ENCODE results near the gene UNC45B.
"Not testable (repeated sequence)": the region's sequence is repeated elsewhere in the genome, so short reads cannot be mapped to it uniquely, and the experiment has no call there.

Gene UNC45B

GRCh38 chr17:35151080-35151479 lies 3.5 kb downstream of the UNC45B start:
- H3K27me3 ChIP-seq (ENCODE audit: insufficient read depth, poor library complexity, severe bottlenecking); H3K27ac ChIP-seq (replicated peaks); DNase-seq (ENCODE audit: low read depth in 1 of 2, low spot score in 1 of 2); H3K4me3 ChIP-seq (replicated peaks; ENCODE audit: insufficient read depth, low read length): not testable (repeated sequence)

GRCh38 chr17:35152421-35153140 lies 5.0 kb downstream of the UNC45B start:
- H3K4me3 ChIP-seq (replicated peaks; ENCODE audit: insufficient read depth, low read length): no peak overlapping the region
- no peak overlapping the region for H3K27ac ChIP-seq (replicated peaks)
- H3K27me3 ChIP-seq (ENCODE audit: insufficient read depth, poor library complexity, severe bottlenecking): no peaks in the 10 kb centered on the region
- no peak for DNase-seq (ENCODE audit: low read depth in 1 of 2, low spot score in 1 of 2)
- TF ChIP-seq SPI1 (IDR thresholded peaks at IDR 0.05; ENCODE audit: borderline replicate concordance, low read depth) (no peak), CTCF (IDR thresholded peaks at IDR 0.05; ENCODE audit: insufficient read depth, low read length) (no peak), GABPA (IDR thresholded peaks at IDR 0.05; ENCODE audit: low read depth) (no peak), POLR2AphosphoS5 (IDR thresholded peaks at IDR 0.05; ENCODE audit: low read depth) (no peak), REST (IDR thresholded peaks at IDR 0.05; ENCODE audit: insufficient replicate concordance, low read depth) (no peak)

- Histone ChIP-seq H3K4me3 (replicated peaks; ENCODE audit: insufficient read depth, low read length) (no peak overlapping the region), H3K27me3 (ENCODE audit: insufficient read depth, poor library complexity, severe bottlenecking) (no peaks in the 10 kb centered on the region), H3K27ac (replicated peaks) (no peak overlapping the region)
- TF ChIP-seq GABPA (IDR thresholded peaks at IDR 0.05; ENCODE audit: low read depth) (no peak), CTCF (IDR thresholded peaks at IDR 0.05; ENCODE audit: insufficient read depth, low read length) (no peak), SPI1 (IDR thresholded peaks at IDR 0.05; ENCODE audit: borderline replicate concordance, low read depth) (no peak), REST (IDR thresholded peaks at IDR 0.05; ENCODE audit: insufficient replicate concordance, low read depth) (no peak), POLR2AphosphoS5 (IDR thresholded peaks at IDR 0.05; ENCODE audit: low read depth) (no peak)
- DNase-seq (ENCODE audit: low read depth in 1 of 2, low spot score in 1 of 2): no peak
Observed at GRCh38 chr17:35154196-35155165, 6.9 kb downstream of the UNC45B start.

- DNase-seq (ENCODE audit: low read depth in 1 of 2, low spot score in 1 of 2): no peak
- Histone ChIP-seq H3K27me3 (ENCODE audit: insufficient read depth, poor library complexity, severe bottlenecking) (no peaks in the 10 kb centered on the region), H3K4me3 (replicated peaks; ENCODE audit: insufficient read depth, low read length) (no peak overlapping the region), H3K27ac (replicated peaks) (no peak overlapping the region)
- TF ChIP-seq GABPA (IDR thresholded peaks at IDR 0.05; ENCODE audit: low read depth) (no peak), POLR2AphosphoS5 (IDR thresholded peaks at IDR 0.05; ENCODE audit: low read depth) (no peak), REST (IDR thresholded peaks at IDR 0.05; ENCODE audit: insufficient replicate concordance, low read depth) (no peak), CTCF (IDR thresholded peaks at IDR 0.05; ENCODE audit: insufficient read depth, low read length) (no peak), SPI1 (IDR thresholded peaks at IDR 0.05; ENCODE audit: borderline replicate concordance, low read depth) (no peak)
Observed at GRCh38 chr17:35155246-35155645, 7.6 kb downstream of the UNC45B start.
